ENCODE measurements around the gene BGLAP. TPM values are rescaled to one million over a fixed set of nuclear protein-coding genes. Genes with fewer than 3 reads are reported as not detected.

BGLAP gene
- total RNA-seq, 3 donors from 2014 or later = 1.4 to 4.6 (median 2.4) TPM

- Histone ChIP-seq H3K36me3 (ENCODE audit: low read depth) (no peaks in the 10 kb centered on the region), H3K4me3 (no peak overlapping the region), H3K4me1 (ENCODE audit: low read depth) (peaks cover 16% of the 10 kb centered on the region), H3K9me3 (no peaks in the 10 kb centered on the region)
- no peak for ATAC-seq
- TF ChIP-seq CTCF (IDR thresholded peaks at IDR 0.05) = no peak
- no peak for DNase-seq
- intact Hi-C loops (cut with DNase I, micrococcal nuclease) = no loop called here
Observed at GRCh38 chr1:156244126-156244525, 2.1 kb downstream of the BGLAP start.

- DNase-seq (no peak), ATAC-seq (no peak)
- intact Hi-C loops (cut with DNase I, micrococcal nuclease) = no loop called here
- no peak overlapping the region for H3K4me3 ChIP-seq
- H3K4me1 ChIP-seq (ENCODE audit: low read depth) = peaks cover 16% of the 10 kb centered on the region
- no peaks in the 10 kb centered on the region for H3K36me3 ChIP-seq (ENCODE audit: low read depth)
- TF ChIP-seq CTCF (IDR thresholded peaks at IDR 0.05) = no peak
- no peaks in the 10 kb centered on the region for H3K9me3 ChIP-seq
Observed at GRCh38 chr1:156244712-156245111, 2.7 kb downstream of the BGLAP start.

- H3K36me3 ChIP-seq (ENCODE audit: low read depth) = no peaks in the 10 kb centered on the region
- no peak overlapping the region for H3K4me3 ChIP-seq
- H3K4me1 ChIP-seq (ENCODE audit: low read depth) = peaks cover 16% of the 10 kb centered on the region
- no peak for TF ChIP-seq CTCF (IDR thresholded peaks at IDR 0.05)
- peak in 2 of 3 donors; percentile 38 to 53 for DNase-seq
- H3K9me3 ChIP-seq = no peaks in the 10 kb centered on the region
- intact Hi-C loops (cut with DNase I, micrococcal nuclease) = no loop called here
- ATAC-seq = peak; percentile 53
Observed at GRCh38 chr1:156245451-156246232, 3.7 kb downstream of the BGLAP start.

- Histone ChIP-seq H3K4me1 (ENCODE audit: low read depth) (peaks cover 16% of the 10 kb centered on the region), H3K36me3 (ENCODE audit: low read depth) (no peaks in the 10 kb centered on the region), H3K4me3 (no peak overlapping the region), H3K9me3 (no peaks in the 10 kb centered on the region)
- no peak for DNase-seq
- no peak for TF ChIP-seq CTCF (IDR thresholded peaks at IDR 0.05)
- no peak for ATAC-seq
- intact Hi-C loops (cut with DNase I, micrococcal nuclease) = no loop called here
Observed at GRCh38 chr1:156246241-156246780, 4.3 kb downstream of the BGLAP start.

- H3K4me1 ChIP-seq (ENCODE audit: low read depth) = peaks cover 16% of the 10 kb centered on the region
- no peaks in the 10 kb centered on the region for H3K36me3 ChIP-seq (ENCODE audit: low read depth)
- no peaks in the 10 kb centered on the region for H3K9me3 ChIP-seq
- no peak for TF ChIP-seq CTCF (IDR thresholded peaks at IDR 0.05)
- ATAC-seq = peak; percentile 27
- intact Hi-C loops (cut with DNase I, micrococcal nuclease) = no loop called here
- DNase-seq = no peak
- no peak overlapping the region for H3K4me3 ChIP-seq
Observed at GRCh38 chr1:156246781-156247459, 4.9 kb downstream of the BGLAP start.

Measured in mucosa of descending colon (tissue), 3 donors.